Measurements from ENCODE around the gene KAT5.

- no peak for TF ChIP-seq POLR2A (IDR thresholded peaks at IDR 0.05)
- TF ChIP-seq, protein P1, sequence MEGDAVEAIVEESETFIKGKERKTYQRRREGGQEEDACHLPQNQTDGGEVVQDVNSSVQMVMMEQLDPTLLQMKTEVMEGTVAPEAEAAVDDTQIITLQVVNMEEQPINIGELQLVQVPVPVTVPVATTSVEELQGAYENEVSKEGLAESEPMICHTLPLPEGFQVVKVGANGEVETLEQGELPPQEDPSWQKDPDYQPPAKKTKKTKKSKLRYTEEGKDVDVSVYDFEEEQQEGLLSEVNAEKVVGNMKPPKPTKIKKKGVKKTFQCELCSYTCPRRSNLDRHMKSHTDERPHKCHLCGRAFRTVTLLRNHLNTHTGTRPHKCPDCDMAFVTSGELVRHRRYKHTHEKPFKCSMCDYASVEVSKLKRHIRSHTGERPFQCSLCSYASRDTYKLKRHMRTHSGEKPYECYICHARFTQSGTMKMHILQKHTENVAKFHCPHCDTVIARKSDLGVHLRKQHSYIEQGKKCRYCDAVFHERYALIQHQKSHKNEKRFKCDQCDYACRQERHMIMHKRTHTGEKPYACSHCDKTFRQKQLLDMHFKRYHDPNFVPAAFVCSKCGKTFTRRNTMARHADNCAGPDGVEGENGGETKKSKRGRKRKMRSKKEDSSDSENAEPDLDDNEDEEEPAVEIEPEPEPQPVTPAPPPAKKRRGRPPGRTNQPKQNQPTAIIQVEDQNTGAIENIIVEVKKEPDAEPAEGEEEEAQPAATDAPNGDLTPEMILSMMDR (IDR thresholded peaks at IDR 0.05) = no peak
- no peak for TF ChIP-seq POLR2AphosphoS5 (IDR thresholded peaks at IDR 0.05)
Observed at GRCh38 chr11:65712633-65713076, 603 bp downstream of the KAT5 start.
